Amniotic epithelial cell (primary cell): ENCODE data around the gene MOSMO.

Experiments used
- DNase-seq: peaks from one replicate; pipeline ENCODE4 v3.0.0-alpha.2; 2010; ENCODE audit warnings: low read depth

MOSMO gene

DNA sequence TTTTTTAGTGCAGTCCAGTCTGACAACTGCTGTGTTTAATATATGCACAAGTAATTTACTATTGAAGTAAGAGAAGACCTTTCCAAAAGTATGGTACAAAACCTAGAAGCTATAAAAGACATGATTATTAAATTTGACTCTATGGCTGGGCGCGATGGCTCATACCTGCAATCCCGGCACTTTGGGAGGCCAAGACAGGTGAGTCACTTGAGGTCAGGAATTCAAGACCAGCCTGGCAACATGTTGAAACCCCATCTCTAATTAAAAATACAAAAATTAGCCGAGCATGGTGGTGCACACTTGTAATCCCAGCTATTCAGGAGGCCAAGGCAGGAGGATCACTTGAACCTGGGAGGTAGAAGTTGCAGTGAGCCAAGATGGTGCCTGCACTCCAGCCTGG, 43.1 kb downstream of the MOSMO start:
- no peak for DNase-seq

DNA sequence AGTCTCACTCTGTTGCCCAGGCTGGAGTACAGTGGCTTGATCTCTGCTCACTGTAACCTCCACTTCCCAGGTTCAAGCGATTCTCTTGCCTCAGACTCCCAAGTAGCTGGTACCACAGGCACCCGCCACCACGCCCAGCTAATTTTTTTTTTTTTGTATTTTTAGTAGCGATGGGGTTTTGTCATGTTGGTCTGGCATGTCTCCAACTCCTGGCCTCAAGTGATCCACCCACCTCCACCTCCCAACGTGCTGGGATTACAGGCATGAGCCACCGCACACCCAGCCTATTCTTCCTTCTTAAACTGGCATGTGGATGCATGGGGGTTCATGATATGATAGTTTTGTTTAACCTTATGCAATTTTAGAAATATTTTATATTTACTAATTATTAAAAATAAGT, 45.1 kb downstream of the MOSMO start:
- no peak for DNase-seq

DNA sequence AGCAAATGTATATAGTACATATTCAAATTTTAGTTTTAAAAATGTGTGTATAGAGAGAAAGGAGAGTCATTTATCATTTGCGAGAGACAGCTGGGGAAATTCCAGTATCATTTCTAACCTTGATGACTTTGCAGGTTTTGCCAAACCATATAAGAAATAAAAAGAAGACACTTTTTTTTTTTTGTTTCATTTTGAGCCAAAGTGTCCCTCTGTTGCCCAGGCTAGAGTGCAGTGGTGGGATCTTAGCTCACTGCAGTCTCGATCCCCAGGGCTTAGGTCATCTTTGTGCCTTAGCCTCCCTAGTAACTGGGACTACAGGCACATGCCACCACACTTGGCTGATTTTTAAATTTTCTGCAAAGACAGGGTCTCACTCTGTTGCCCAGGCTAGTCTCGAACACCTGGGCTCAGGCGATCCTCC, 46.0 kb downstream of the MOSMO start:
- DNase-seq, result no peak

GRCh38 chr16:22054847-22055590, 47.1 kb downstream of the MOSMO start:
- DNase-seq, result no peak

GRCh38 chr16:22055881-22056280, 48.0 kb downstream of the MOSMO start:
- no peak for DNase-seq

DNA sequence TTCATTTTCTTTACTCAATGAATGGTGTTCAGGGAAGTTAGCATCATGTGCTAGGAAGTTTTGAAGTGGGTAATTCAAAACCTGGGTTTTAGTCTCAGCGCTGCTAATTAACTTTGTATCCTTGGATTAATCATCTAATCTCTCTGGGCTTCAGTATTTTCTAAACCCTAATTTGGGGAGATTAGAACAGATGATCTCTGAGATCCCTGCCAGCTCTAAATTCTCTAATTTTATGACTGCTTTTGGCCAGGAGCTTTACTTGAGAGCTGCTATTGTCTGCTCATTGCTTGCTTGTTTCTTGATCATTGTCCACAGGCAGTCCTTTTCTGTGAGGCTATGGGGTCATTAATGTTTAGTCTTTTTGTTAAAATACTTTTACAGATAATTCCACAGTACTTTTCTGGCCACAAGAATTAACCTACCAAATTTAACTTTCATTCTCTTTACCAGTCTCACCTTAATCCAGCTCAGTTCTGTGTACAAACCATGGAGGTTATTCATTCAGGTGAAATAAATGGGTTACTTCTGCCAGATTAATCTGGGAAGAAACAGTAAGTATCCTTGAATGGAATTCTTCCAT, 56.1 kb downstream of the MOSMO start:
- DNase-seq, result no peak

DNA sequence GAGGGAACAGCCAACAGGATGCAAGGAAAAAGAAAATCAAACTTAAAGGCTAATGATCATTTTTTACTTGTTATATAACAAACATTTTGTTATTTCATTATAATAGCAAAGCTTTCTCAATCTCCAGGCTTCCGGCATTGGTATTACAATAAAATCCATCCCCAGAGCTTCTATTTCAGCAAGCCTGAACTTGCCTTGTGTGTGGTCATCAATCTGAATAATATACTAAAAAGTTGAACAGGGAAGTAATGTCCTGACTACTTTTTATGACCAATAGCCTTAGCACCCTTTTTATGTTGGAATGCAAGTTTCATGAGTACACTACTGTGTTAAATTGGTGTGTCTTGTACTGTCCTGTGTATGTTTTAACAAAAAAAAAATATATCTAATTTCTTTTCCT, 57.3 kb downstream of the MOSMO start:
- DNase-seq, result no peak

GRCh38 chr16:22070361-22071330, 62.7 kb downstream of the MOSMO start:
- peak; percentile 8 for DNase-seq

- DNase-seq, result no peak
Observed at GRCh38 chr16:22071331-22071910, 63.5 kb downstream of the MOSMO start.

GRCh38 chr16:22073350-22073749, 65.4 kb downstream of the MOSMO start:
- no peak for DNase-seq

DNA sequence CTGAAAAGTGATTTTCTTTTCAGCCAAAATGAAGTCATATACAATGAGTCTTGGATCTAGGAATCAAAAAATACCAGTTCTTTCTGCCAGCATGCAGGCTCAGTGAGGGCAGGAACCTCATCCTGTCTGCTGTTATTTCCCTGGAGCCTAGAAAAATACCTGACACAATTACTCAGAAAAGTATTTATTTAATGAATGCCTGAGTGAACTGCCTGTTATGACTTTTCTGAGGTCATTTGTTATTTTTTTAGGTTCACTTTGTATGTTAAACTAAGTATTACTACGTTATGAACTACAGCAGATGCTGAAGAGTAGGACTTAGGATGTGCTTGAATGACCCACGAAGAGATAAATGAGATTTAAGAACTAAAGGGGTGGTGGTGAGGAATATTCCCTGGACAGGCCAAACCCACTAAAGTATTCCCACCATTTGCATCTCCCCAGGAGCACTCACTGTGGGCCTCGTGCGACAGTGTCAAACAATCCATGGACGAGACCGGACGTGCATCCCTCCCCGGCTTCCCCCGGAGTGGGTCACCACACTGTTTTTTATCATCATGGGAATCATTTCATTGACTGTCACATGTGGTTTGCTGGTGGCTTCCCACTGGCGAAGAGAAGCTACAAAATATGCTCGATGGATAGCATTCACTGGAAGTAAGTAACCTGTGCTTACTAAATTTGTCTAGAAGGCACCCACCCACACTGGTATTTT, 67.3 kb downstream of the MOSMO start:
- DNase-seq, result no peak

GRCh38 chr16:22075776-22076175, 67.9 kb downstream of the MOSMO start:
- no peak for DNase-seq

- peak; percentile 43 for DNase-seq
Observed at GRCh38 chr16:22077700-22078313, 69.9 kb downstream of the MOSMO start.

DNA sequence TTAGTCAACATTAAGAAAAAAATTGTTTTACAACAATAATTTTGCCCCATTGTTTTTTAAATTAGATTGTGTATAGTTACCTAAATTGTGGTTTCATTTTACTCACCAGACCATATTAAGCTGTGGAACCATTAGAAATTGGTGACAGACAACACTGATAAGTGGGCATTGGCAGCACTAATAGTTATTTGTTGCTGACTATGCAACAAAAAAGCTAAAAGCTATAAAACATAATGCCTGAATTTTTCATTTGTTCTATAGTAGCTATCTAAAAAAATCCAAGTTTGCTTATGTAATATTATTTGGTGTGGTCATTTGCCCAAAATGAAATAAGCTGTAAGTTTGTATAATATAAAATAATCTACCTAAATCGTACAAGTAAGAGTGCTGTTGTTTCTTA, 70.7 kb downstream of the MOSMO start:
- DNase-seq, result no peak

DNA sequence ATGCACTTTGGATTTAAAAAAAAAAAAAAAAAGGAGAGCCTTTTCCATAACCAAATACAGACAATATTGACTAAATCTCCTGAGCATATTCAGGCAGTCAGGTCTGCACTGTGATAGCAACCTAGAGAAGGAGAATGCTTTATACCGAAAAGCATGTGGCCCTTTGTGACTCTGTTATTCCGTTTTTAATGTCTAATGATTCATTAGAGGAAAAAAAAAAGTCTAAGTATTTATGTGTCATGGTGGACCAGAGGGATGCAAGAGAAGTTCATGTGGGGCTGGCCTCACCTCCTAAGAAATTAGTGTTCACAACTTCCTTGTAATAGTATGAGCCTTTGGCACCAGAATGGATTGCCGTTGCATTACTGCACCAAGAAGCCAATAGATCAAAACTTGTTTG, 73.1 kb downstream of the MOSMO start:
- no peak for DNase-seq

DNA sequence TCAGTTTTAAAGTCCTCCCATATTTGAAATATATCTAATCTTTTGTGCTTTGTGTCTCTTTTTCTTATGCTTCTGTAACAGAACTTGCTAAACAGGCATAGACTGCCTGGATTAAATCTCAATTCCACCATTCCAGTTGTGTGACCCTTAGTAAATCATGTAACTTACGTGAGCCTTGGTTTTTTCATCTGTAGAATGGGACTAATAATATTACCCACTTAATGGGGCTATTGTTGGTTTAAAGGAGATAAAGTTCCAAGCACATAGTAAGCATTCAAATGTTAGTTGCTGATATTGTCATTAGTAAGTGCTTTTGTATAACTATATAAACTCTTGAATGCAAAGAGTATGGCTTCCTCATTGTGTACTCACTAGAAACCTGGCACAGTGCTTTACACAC, 78.5 kb downstream of the MOSMO start:
- DNase-seq, result no peak

DNA sequence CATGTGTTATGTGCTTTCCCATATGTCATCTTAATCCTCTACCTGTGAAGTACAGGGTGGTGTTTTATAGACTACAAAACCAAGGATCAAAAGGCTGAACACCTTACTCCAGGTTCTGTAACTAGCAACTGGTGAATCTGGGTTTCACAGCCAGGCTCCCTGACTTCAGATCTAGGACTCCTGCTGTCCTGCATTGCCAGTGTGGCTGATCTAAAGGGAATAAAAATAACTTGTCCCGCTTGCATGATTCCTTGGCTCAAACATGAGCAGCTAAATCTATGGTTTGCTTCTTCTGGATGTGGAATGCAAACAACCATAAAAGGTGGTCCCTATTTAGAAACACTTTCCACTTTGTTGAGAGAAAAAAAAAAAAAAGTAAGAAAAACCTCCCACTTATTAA, 80.7 kb downstream of the MOSMO start:
- no peak for DNase-seq

GRCh38 chr16:22089910-22090309, 82.0 kb downstream of the MOSMO start:
- no peak for DNase-seq

DNA sequence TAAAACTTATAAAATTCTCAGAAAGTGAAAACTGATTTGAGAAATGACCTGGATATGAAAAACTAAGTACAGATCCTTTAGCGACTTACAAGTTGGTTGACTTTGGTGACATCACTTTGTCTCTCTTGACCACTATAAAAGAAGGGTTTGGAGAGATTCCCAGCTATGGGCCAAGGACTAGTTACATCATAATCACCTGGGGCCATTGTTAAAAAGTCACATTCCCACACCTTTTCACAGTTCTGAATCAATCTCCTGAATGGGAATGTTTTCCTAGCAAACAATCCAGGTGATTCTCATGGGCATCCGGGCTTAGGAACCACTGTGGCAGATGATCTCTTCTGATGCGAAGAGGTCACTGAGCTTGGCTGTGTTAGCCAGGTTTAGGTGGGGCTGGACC, 83.8 kb downstream of the MOSMO start:
- no peak for DNase-seq

DNA sequence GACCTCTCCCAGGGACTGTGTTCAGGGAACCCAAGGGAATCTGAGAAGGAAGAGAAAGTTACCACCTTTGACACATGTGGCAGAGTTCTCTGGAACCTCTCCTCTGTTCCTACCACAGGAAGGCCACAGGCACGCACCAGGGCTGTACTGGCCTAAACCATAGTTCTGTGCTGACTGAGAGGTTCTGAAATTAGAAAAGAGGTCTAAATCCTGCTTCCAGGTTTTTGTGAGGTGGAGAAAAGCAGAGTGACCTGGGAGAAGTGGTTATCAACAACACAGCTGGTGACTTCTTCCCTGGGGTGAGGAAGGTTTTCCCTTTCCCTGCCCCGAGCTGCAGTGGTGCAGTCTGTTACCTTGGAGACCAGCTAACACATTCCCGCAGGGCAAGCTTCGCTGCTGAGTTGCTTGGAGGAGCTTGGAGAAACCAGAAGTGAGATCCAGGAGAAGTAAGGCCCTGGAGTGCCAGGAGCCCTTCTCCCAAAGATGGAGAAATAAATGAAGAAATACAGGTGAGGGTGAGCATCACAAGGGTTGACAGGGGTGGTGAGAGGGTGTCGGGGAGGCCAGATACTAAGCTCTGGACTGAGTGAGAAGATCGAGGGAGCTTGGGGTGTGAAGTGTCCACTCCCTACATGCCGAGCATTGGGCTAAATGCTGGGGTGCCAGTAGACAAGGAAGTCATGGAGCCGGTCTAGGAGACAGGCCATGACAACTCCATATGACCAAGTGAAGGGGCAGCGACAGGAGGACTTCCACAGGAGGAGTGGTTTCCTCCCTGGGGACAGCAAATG, 84.4 kb downstream of the MOSMO start, which contains the start of gene VWA3A:
Gene VWA3A (plus strand): TSS at position 399 of the 791 bp plus-strand sequence. CDS start 97 bp downstream, at position 496.
- DNase-seq, result peak; percentile 58
